RWPE2 (cell line): Measurements from ENCODE around the gene UBE2G2.

Source experiments
- ATAC-seq: fragments of 200-7000 bp; cut with Tn5 transposase; 3 replicates; pipeline ENCODE4 v1.9.1; 2021; ENCODE audit warnings: low read depth
- DNase-seq: peaks from one replicate; pipeline ENCODE4 v3.0.0-alpha.2; 2020; ENCODE audit warnings: low spot score
- H3K27ac ChIP-seq: fragments of 450-650 bp; 2 replicates; pipeline ENCODE4 v1.5.1; 2017; ENCODE audit warnings: mild to moderate bottlenecking; ENCODE audit not compliant: poor library complexity, severe bottlenecking
- H3K27me3 ChIP-seq: fragments of 250-450 bp; sonication (Bioruptor Pico); 2 replicates; pipeline ENCODE4 v1.5.1; 2021; ENCODE audit warnings: mild to moderate bottlenecking, moderate library complexity; ENCODE audit not compliant: insufficient read depth, poor library complexity, severe bottlenecking
- H3K36me3 ChIP-seq: fragments of 250-450 bp; sonication (Bioruptor Pico); 2 replicates; pipeline ENCODE4 v1.5.1; 2020; ENCODE audit warnings: low read depth, mild to moderate bottlenecking, moderate library complexity
- H3K4me1 ChIP-seq: fragments of 250-450 bp; sonication (Bioruptor Pico); 2 replicates; pipeline ENCODE4 v1.5.1; 2021; ENCODE audit warnings: mild to moderate bottlenecking, moderate library complexity; ENCODE audit not compliant: insufficient read depth, poor library complexity, severe bottlenecking
- H3K4me3 ChIP-seq: fragments of 250-450 bp; sonication (Bioruptor Pico); 2 replicates; pipeline ENCODE4 v1.5.1; 2021; ENCODE audit warnings: mild to moderate bottlenecking, moderate library complexity; ENCODE audit not compliant: severe bottlenecking
- H3K9me3 ChIP-seq: fragments of 250-450 bp; sonication (Bioruptor Pico); 2 replicates; pipeline ENCODE4 v1.5.1; 2021; ENCODE audit warnings: mild to moderate bottlenecking, moderate library complexity; ENCODE audit not compliant: severe bottlenecking
- TF ChIP-seq, protein P1 (sequence below): fragments of 450-650 bp; IDR thresholded peaks from one replicate; pipeline ENCODE4 v1.5.1; 2017; ENCODE audit warnings: mild to moderate bottlenecking, moderate library complexity; ENCODE audit not compliant: poor library complexity, severe bottlenecking

UBE2G2 gene

DNA sequence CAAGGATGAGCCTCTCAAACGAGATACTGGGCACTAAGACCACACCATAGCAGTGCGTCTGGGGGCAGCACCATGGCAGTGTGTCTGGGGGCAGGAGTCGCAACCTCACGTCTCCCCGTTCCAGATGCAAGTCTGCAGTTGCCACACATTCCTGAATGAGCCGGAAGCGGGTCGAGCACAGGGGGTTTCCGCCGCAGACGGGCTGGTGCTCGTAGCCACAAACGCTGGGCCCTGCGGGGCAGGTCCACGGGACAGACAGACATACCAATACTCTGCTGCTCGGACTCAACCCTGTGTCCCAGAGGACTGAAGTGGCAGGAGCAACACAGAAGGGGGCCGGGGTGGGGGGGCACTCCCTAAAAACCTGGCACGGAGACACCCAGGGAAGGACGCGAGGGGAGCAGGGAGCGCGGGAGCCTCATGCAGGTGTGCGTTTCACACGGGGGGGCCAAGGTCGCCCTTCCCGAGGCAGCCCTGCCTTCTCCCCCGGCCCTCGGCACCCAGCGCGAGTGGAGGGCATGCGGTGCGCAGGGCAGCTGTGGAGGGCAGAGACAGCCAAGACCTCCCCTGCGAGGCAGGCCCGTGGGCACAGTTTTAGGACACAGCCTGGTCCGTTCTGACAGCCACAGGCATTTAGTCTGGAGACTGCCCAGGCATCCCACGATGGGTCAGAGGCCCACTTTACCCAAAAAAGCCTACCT is 47.4 kb upstream of the UBE2G2 start:
- Histone ChIP-seq H3K9me3 (no peaks in the 10 kb centered on the region), H3K4me1 (peaks cover 3% of the 10 kb centered on the region), H3K4me3 (no peak overlapping the region), H3K27me3 (no peaks in the 10 kb centered on the region), H3K27ac (no peak overlapping the region), H3K36me3 (peaks cover 47% of the 10 kb centered on the region)
- ATAC-seq (no peak), DNase-seq (no peak)
- TF ChIP-seq, protein P1, sequence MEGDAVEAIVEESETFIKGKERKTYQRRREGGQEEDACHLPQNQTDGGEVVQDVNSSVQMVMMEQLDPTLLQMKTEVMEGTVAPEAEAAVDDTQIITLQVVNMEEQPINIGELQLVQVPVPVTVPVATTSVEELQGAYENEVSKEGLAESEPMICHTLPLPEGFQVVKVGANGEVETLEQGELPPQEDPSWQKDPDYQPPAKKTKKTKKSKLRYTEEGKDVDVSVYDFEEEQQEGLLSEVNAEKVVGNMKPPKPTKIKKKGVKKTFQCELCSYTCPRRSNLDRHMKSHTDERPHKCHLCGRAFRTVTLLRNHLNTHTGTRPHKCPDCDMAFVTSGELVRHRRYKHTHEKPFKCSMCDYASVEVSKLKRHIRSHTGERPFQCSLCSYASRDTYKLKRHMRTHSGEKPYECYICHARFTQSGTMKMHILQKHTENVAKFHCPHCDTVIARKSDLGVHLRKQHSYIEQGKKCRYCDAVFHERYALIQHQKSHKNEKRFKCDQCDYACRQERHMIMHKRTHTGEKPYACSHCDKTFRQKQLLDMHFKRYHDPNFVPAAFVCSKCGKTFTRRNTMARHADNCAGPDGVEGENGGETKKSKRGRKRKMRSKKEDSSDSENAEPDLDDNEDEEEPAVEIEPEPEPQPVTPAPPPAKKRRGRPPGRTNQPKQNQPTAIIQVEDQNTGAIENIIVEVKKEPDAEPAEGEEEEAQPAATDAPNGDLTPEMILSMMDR = no peak

DNA sequence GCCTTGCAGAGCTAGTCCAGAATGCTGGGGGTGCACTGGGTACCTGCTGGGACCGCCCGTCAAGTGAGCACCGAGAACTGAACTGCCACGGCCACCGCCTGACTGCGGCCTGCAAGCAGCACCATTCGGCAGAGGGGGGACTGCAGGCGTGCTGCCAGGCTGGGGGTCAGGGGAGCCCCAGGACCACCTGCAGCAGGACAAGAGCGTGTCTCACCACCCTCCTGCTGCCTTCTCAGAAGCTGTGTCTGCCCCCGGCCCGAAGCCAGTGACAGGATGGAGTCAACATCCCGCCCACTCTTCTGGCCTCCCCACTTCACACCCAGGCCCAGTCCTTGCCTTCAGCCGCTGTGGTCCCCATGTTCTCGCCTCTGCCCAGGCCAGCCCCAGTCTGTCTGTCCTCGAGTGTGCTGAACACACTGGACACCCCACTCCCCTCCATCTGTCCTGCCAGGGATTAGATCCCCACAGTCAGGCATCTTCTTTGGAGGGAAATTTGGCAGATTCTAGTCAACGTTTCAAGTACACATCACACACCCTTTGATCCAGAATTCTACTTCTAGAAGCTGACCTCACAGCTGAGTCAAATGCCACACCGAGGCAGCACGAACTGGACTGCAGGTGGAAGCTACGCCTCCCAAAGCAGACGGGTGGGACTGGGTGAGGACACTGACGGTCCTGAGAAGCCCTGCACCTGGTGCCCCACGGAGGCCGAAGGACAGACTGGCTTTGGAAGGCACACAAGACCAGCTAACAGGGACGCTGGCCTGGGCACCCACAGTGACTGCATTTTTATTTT is 45.8 kb upstream of the UBE2G2 start:
- Histone ChIP-seq H3K36me3 (peaks cover 39% of the 10 kb centered on the region), H3K4me3 (no peak overlapping the region), H3K9me3 (no peaks in the 10 kb centered on the region), H3K4me1 (peaks cover 3% of the 10 kb centered on the region), H3K27me3 (no peaks in the 10 kb centered on the region), H3K27ac (no peak overlapping the region)
- ATAC-seq = no peak
- TF ChIP-seq, protein P1 = no peak
- DNase-seq = peak; percentile 66

DNA sequence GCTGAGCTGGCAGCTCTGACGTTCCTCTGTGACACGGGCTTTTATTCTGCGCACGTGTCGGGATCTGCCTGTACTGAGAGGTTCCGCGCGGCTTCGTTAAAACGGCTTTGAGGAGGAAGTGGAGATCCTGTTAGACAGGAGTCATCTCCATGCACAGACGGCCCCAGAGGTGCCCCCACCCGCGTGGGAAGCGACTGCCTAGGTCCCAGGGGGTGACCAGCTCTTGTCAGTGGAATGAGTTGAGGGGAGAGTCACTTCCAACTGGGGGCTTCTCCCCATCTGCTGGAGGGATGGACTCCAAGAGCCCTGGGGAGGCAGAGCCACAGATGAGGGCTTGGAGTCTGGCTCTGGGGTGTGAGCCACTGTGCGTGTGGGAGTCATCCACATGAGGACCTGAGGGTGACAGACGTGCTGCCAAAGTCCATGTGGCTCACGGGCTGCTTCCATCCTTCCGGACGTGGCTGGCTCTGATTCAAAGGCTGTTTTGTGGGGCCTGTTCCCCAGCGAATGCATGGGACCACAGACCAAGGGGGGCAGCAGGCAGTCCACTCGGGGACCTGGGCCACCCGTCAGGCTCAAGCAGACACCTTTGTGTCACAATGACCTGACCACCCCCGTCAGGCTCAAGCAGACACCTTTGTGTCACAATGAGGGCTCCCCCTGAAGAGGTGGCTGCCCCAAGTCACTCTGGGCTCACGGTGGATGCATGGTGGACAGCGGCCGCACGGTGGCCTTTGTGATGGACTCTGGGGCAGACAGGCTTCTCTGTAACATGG is 45.1 kb upstream of the UBE2G2 start:
- DNase-seq (peak; percentile 63), ATAC-seq (peak; percentile 15; the same call in 1 of the 3 replicates)
- H3K4me3 ChIP-seq = no peak overlapping the region
- peaks cover 3% of the 10 kb centered on the region for H3K4me1 ChIP-seq
- peak overlapping the region; percentile 5 for H3K27ac ChIP-seq
- no peaks in the 10 kb centered on the region for H3K9me3 ChIP-seq
- H3K36me3 ChIP-seq = peaks cover 31% of the 10 kb centered on the region
- TF ChIP-seq, protein P1 = no peak
- no peaks in the 10 kb centered on the region for H3K27me3 ChIP-seq

DNA sequence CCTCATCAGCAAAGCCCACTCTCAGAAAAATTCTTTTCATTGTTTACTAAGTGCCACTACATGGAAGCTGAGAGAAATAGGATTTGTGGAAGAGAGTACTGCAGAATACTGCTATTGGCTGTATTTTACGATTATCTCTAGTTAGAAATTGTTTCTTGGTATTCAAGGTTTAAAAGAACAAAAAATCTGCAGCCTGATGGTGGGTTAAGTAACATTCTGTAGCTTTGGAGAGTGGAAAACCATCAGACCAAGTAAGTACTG is 44.5 kb upstream of the UBE2G2 start:
- TF ChIP-seq, protein P1 = peak; percentile 26
- Histone ChIP-seq H3K4me1 (peaks cover 3% of the 10 kb centered on the region), H3K9me3 (no peaks in the 10 kb centered on the region), H3K27me3 (no peaks in the 10 kb centered on the region), H3K36me3 (peaks cover 26% of the 10 kb centered on the region), H3K4me3 (peak overlapping the region; percentile 14), H3K27ac (peak overlapping the region; percentile 5)
- DNase-seq (no peak), ATAC-seq (no peak)
